ENCODE data around the gene ARSJ. TPM values are rescaled to one million over a fixed set of nuclear protein-coding genes. Genes with fewer than 3 reads are reported as not detected.

ARSJ gene
- polyA plus RNA-seq, 1 experiment: 43.8 TPM

DNA sequence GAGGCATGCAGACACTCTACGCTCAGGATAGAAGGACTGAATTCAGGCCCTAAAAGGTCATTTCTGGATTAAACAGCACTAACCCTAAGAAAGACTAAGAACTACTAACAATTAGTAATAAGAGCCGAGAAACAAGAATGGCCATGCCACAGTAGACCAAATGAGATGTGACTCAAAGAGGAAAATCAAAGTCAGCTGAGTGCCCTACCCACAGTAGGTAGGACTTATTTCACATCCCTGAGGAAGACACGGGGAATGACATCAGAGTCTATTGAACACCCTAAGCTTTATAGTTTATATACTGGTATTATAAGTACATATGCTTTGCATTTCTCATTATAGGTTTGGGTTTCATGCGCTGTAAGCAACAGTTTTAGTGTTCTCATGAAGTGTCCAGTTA, 2.7 kb upstream of the ARSJ start:
- TF ChIP-seq, protein P1, sequence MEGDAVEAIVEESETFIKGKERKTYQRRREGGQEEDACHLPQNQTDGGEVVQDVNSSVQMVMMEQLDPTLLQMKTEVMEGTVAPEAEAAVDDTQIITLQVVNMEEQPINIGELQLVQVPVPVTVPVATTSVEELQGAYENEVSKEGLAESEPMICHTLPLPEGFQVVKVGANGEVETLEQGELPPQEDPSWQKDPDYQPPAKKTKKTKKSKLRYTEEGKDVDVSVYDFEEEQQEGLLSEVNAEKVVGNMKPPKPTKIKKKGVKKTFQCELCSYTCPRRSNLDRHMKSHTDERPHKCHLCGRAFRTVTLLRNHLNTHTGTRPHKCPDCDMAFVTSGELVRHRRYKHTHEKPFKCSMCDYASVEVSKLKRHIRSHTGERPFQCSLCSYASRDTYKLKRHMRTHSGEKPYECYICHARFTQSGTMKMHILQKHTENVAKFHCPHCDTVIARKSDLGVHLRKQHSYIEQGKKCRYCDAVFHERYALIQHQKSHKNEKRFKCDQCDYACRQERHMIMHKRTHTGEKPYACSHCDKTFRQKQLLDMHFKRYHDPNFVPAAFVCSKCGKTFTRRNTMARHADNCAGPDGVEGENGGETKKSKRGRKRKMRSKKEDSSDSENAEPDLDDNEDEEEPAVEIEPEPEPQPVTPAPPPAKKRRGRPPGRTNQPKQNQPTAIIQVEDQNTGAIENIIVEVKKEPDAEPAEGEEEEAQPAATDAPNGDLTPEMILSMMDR (IDR thresholded peaks at IDR 0.05; ENCODE audit: low read depth, low read length): no peak
- DNase-seq (ENCODE audit: low read depth, low spot score): no peak
- Histone ChIP-seq H3K27ac (ENCODE audit: low read depth, low read length) (peak overlapping the region; percentile 33), H3K9me3 (ENCODE audit: control insufficient read depth, insufficient read depth, low read length) (no peaks in the 10 kb centered on the region), H3K4me3 (ENCODE audit: low read depth, low read length) (no peak overlapping the region), H3K27me3 (ENCODE audit: control insufficient read depth, insufficient read depth, low read length) (no peaks in the 10 kb centered on the region)
- POLR2A ChIA-PET: no interaction called here
- CTCF ChIA-PET: interaction anchor here (0.7 to 2.0 kb wide), 5 partner anchors 10 to 199 kb away, joined by 3 to 7 read pairs (median 3); no protein-coding TSS in a partner anchor

GRCh38 chr4:113981591-113981990, 2.1 kb upstream of the ARSJ start:
- POLR2A ChIA-PET: no interaction called here
- Histone ChIP-seq H3K27me3 (ENCODE audit: control insufficient read depth, insufficient read depth, low read length) (no peaks in the 10 kb centered on the region), H3K4me3 (ENCODE audit: low read depth, low read length) (no peak overlapping the region), H3K9me3 (ENCODE audit: control insufficient read depth, insufficient read depth, low read length) (no peaks in the 10 kb centered on the region), H3K27ac (ENCODE audit: low read depth, low read length) (peak overlapping the region; percentile 33)
- TF ChIP-seq, protein P1 (IDR thresholded peaks at IDR 0.05; ENCODE audit: low read depth, low read length): no peak
- CTCF ChIA-PET: interaction anchor here (0.7 to 2.0 kb wide), 5 partner anchors 10 to 199 kb away, joined by 3 to 7 read pairs (median 3); no protein-coding TSS in a partner anchor
- no peak for DNase-seq (ENCODE audit: low read depth, low spot score)

DNA sequence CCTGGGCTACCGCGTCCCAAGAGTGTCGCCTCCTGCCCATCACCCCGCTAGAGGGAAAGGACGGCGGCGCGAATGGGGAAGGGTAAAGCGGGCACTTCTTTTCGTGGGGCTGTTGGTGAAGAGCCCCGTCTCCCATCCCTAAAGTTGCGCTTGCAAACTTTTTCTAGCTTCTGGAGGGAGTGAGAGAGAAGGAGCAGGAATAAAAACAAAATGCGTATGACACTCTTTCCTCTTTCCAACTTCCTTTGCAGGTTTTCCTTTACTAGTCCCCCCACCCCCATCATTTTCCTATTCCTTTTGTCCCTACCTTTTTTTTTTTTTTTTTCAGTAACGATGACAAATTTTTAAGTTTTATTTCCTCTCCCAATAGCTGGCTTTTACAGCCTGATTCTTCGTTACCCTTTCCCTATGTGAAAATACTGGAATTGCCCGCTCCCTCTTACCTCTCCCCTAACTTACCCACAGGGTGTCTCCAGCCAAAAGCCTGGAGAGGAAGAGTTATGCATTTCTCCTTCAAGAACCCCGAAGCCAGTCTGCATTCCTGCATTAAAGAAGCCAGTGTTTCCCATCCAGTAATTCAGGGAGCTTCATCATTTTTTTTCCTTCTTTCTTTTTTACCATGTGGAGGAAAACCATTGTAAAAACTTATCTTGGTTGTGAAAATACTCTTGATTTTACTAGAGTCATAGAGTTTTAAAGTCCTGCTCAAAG, 613 bp upstream of the ARSJ start:
- H3K27me3 ChIP-seq (ENCODE audit: control insufficient read depth, insufficient read depth, low read length): no peaks in the 10 kb centered on the region
- no peak for DNase-seq (ENCODE audit: low read depth, low spot score)
- H3K9me3 ChIP-seq (ENCODE audit: control insufficient read depth, insufficient read depth, low read length): no peaks in the 10 kb centered on the region
- peak overlapping the region; percentile 93 for H3K27ac ChIP-seq (ENCODE audit: low read depth, low read length)
- CTCF ChIA-PET: interaction anchor here (0.6 to 1.4 kb wide), 6 partner anchors 20 to 405 kb away, joined by 3 to 11 read pairs (median 4); no protein-coding TSS in a partner anchor
- POLR2A ChIA-PET: interaction anchor here (0.5 to 1.7 kb wide), 8 partner anchors 10 to 606 kb away, joined by 3 to 18 read pairs (median 3); no protein-coding TSS in a partner anchor
- TF ChIP-seq, protein P1 (IDR thresholded peaks at IDR 0.05; ENCODE audit: low read depth, low read length): no peak
- H3K4me3 ChIP-seq (ENCODE audit: low read depth, low read length): peak overlapping the region; percentile 83

DNA sequence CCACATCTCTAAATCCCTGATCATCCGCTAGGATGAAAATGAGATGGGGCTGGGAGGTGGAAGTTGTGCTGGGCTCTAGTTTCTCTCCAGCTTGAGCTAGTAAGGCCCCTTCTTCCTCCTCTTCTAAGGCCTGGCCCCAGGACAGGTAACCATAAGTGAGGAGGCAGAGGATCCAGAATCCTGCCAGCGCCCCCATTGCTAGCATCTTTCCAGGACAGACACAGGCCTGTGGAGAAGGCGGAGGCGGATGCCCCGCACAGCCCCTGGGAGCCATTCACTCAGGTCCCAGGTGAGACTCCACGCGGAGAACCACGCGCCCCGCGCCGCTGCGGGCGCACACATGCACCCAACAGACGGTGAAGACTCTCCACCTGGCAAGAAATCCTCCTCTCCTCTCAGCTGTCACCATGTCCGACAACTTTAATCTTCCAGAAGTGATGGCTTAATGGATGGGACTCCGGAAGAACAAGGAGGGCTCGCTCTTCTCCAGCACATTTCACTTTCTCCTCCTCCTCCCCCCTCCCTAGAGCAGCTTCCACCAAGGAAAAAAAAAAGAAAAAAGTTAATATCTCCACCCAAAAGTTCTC, 793 bp downstream of the ARSJ start:
- ChIA-PET CTCF (interaction anchor here (0.7 to 1.6 kb wide), 4 partner anchors 14 to 400 kb away, joined by 3 to 6 read pairs (median 4); no protein-coding TSS in a partner anchor), POLR2A (interaction anchor here (0.6 to 0.7 kb wide), 2 partner anchors 32 to 643 kb away, joined by 3 to 4 read pairs; no protein-coding TSS in a partner anchor)
- no peak for DNase-seq (ENCODE audit: low read depth, low spot score)
- H3K27ac ChIP-seq (ENCODE audit: low read depth, low read length): peak overlapping the region; percentile 93
- H3K4me3 ChIP-seq (ENCODE audit: low read depth, low read length): peak overlapping the region; percentile 83
- no peaks in the 10 kb centered on the region for H3K9me3 ChIP-seq (ENCODE audit: control insufficient read depth, insufficient read depth, low read length)
- H3K27me3 ChIP-seq (ENCODE audit: control insufficient read depth, insufficient read depth, low read length): no peaks in the 10 kb centered on the region
- TF ChIP-seq, protein P1 (IDR thresholded peaks at IDR 0.05; ENCODE audit: low read depth, low read length): no peak
